NCI-H526 (cell line): ENCODE results near the gene RFFL.
A peak's percentile ranks its signal among the peaks of the same experiment; 100 is the strongest.

Experiments used
- DNase-seq, 2 experiments: peaks; one replicate each; lab custom pipeline; 2025; lab: John Stamatoyannopoulos, UW

RFFL gene

GRCh38 chr17:34974794-34975785, 88.4 kb downstream of the RFFL start:
- no peak for DNase-seq

DNA sequence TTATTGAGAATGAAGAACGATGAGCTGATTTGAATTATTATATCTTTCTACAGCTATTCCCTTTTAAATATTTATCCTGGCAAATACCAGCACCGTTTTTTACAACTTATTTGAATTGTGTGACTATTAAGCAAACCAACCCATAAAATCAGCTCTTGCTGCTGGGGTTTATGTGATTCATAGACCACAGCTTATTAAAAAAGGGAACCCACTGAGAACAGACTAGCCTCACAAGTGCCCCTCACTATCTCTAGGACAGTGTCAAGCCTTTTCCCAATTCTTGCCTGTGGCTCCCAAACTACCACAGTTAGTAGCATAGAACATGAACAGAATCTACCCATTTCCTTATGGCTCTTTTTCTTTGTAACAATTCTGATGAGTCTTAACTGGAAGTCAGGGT, 89.3 kb downstream of the RFFL start:
- DNase-seq = no peak

DNA sequence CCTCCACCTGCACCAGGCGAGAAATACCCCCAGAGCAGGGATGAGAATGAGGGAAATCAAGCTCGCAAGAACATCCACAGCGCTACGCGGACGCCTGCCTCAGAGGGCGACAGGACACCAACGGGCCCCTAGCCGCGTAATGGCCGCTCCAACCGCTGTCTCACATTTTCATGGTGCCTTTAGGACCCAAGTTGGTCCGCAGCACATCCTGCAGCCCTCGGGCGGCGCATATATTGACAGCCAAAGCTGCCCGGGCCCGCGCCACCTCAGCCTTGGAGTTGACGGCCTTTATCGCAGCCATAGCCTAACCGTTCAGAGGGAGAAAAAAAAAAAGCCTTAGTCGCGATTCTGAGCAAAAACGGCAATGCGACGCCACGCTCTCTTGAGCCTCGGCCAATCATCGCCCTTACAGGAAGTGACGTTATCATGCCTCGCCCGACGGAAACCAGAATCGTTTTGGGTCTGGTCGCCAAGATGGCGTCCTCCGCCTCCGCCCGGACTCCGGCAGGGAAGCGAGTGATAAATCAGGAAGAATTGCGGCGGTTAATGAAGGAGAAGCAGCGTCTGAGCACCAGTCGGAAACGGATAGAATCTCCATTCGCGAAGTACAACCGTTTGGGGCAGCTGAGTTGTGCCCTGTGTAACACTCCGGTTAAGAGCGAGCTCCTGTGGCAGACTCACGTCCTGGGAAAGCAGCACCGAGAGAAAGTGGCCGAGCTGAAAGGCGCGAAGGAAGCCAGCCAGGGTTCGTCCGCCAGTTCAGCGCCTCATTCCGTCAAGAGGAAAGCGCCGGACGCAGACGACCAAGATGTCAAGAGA, 102.2 kb downstream of the RFFL start, which contains the start of the genes CCT6B and ZNF830:
Gene CCT6B, minus strand, starts transcription at position 368 of the 819 bp plus-strand sequence. Its CDS starts 67 bp downstream, at position 301.
Gene ZNF830, plus strand, starts transcription at position 448 of the 819 bp plus-strand sequence. Its CDS starts 27 bp downstream, at position 475.
- DNase-seq = peak; percentile 91 to 96

DNA sequence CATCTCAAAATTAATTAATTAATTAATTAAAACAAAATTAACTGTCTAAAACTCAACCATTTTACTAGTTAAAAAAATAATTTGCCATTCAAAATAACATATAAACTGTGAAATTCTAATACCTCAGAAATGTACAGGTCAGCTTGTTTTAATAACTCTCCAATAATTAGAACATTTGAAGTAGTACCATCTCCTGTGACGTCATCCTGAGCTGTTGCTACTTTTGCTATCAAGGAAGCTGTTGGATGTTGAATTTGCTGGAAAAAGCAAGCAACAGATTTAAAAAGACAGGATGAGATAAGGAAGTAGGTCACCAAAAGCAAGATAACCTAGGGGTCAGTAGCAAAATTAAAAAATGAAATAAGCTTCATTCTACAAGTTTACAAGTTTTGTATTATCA, 105.1 kb downstream of the RFFL start:
- DNase-seq = no peak
